Retinal pigment epithelial cell (primary cell): ENCODE data around the gene DRD2.
"Not testable (repeated sequence)": the region's sequence is repeated elsewhere in the genome, so short reads cannot be mapped to it uniquely, and the experiment has no call there.

Experiments
- DNase-seq: peaks from one replicate; pipeline ENCODE4 v3.0.0-alpha.2; 2010; ENCODE audit warnings: low read depth
- H3K4me3 ChIP-seq: 2 replicates; pipeline ENCODE4 v1.5.1; 2011; ENCODE audit warnings: mild to moderate bottlenecking, low read length, control low read depth, moderate library complexity
- TF ChIP-seq, protein P1 (sequence below): conservative IDR thresholded peaks from 2 replicates; pipeline ENCODE4 v1.5.1; 2011; ENCODE audit warnings: low read depth, low read length, control low read depth, inconsistent platforms

The DRD2 gene

DNA sequence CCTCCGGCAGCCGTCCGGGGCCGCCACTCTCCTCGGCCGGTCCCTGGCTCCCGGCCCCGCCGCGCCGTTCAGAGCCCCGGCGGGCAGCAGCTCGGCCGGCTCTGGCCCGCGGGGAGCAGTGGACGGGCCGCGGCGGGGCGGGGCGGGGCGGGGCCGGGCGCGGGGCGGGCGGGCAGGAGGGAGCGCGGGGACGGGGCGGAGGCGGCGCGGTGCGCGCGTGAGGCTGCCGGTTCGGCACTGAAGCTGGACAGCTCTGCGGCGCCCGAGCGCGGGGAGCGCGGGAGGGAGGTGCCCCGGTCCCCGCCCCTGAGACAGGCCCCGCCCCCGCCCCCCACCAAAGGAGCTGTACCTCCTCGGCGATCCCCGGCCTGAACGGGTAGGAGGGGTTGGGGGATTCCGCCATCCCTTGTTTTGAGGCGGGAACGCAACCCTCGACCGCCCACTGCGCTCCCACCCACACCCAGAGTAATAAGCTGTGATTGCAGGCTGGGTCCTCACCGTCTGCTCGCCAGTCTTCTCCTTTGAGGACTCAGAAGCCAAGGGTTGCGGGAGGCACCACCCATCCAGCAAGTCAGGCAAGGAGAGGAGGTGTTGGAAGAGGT lies at the start of gene DRD2:
DRD2 (minus strand) TSS at position 239 of the 602 bp plus-strand sequence. CDS start 50,747 bp downstream, outside the sequence.
- H3K4me3 ChIP-seq, result no peak within 1 kb of the TSS

GRCh38 chr11:113523906-113524305 lies 48.7 kb upstream of the DRD2 start:
- H3K4me3 ChIP-seq, DNase-seq: not testable (repeated sequence)

More for the DNA sequence above, at the start of gene DRD2:
- TF ChIP-seq, protein P1, sequence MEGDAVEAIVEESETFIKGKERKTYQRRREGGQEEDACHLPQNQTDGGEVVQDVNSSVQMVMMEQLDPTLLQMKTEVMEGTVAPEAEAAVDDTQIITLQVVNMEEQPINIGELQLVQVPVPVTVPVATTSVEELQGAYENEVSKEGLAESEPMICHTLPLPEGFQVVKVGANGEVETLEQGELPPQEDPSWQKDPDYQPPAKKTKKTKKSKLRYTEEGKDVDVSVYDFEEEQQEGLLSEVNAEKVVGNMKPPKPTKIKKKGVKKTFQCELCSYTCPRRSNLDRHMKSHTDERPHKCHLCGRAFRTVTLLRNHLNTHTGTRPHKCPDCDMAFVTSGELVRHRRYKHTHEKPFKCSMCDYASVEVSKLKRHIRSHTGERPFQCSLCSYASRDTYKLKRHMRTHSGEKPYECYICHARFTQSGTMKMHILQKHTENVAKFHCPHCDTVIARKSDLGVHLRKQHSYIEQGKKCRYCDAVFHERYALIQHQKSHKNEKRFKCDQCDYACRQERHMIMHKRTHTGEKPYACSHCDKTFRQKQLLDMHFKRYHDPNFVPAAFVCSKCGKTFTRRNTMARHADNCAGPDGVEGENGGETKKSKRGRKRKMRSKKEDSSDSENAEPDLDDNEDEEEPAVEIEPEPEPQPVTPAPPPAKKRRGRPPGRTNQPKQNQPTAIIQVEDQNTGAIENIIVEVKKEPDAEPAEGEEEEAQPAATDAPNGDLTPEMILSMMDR, result no peak
- DNase-seq, result no peak

GRCh38 chr11:113521737-113522517 lies 46.7 kb upstream of the DRD2 start:
- TF ChIP-seq, protein P1, result no peak
- no peak for DNase-seq
- no peak overlapping the region for H3K4me3 ChIP-seq

- H3K4me3 ChIP-seq, result no peak overlapping the region
- TF ChIP-seq, protein P1, result no peak
- no peak for DNase-seq
These were observed 44.9 kb upstream of the DRD2 start for GRCh38 chr11:113519989-113520613.

- no peak overlapping the region for H3K4me3 ChIP-seq
- DNase-seq, result no peak
- TF ChIP-seq, protein P1, result no peak
These were observed 43.7 kb upstream of the DRD2 start for GRCh38 chr11:113518716-113519495.

GRCh38 chr11:113517361-113517760 lies 42.2 kb upstream of the DRD2 start:
- no peak for DNase-seq
- TF ChIP-seq, protein P1, result no peak
- H3K4me3 ChIP-seq, result no peak overlapping the region

DNA sequence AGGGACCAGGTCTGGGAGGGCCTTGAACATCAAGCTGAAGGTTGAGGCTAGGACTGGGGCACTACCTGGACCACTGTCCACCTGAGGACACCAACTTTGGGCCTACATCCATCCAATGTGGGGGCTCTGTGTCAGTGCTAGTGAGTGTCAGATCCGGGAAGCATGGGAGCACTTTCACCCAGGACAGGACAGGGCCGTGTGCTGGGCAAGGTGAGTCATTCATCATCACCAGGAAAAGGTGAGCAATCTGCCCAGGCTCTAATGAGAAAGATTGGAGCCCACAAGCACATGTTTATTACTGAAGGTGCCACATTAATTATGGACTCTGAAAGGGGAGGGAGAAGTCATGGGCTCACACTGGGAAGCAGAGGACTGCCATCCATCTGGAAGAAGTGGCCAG lies 39.7 kb upstream of the DRD2 start:
- no peak for DNase-seq
- TF ChIP-seq, protein P1, result no peak
- no peak overlapping the region for H3K4me3 ChIP-seq
